HCT116 (cell line): ENCODE data around the gene OR8G5. TPM values are rescaled to one million over a fixed set of nuclear protein-coding genes. Genes with fewer than 3 reads are reported as not detected.

ENCODE experiments used
- ATAC-seq: fragments of 200-7000 bp; cut with Tn5 transposase; 2 replicates; pipeline ENCODE4 v1.9.1; 2020; ENCODE audit warnings: mild to moderate bottlenecking, moderate library complexity
- BruUV-seq: library from RNA; stranded (reverse); fragments of 400-500 nt; replicated peaks from 2 replicates; lab custom pipeline; 2021; lab: Mats Ljungman, UMichigan
- CTCF ChIA-PET: fragments of 300-600 bp; sonication (Branson Sonifier 250); formaldehyde crosslinking; loops from one replicate; lab custom pipeline; 2021; ENCODE audit warnings: antibody characterized with exemption; lab: Charles Lee
- POLR2A ChIA-PET: fragments of 300-600, 350-600 bp; sonication (Branson Sonifier 250); formaldehyde crosslinking; loops from one replicate; lab custom pipeline; 2021; ENCODE audit warnings: antibody characterized with exemption; lab: Charles Lee
- RAD21 ChIA-PET, 2 experiments: fragments of 300-600 bp; sonication (Branson Sonifier 250); formaldehyde crosslinking; loops; one replicate each; lab custom pipeline; 2023; ENCODE audit warnings: low total read pairs in 2 of 2; ENCODE audit not compliant: uncharacterized antibody in 2 of 2, unreplicated experiment in 2 of 2, low non-redundant PET in 1 of 2; lab: Charles Lee
- DNase-seq: peaks from one replicate; pipeline ENCODE4 v3.0.0-alpha.2; 2010; ENCODE audit warnings: low read depth, low spot score
- H2AFZ ChIP-seq: fragments of 200-600 bp; shearing (Covaris generic), sonication (generic); 2 replicates; pipeline ENCODE4 v1.6.1; 2017; ENCODE audit warnings: low read depth, mixed run types, mixed read lengths, antibody characterized with exemption, low read length; ENCODE audit not compliant: poor library complexity, severe bottlenecking
- H3K27ac ChIP-seq: 2 replicates; pipeline ENCODE4 v1.5.1; 2012; ENCODE audit warnings: low read depth, low read length
- H3K27me3 ChIP-seq: fragments of 200-600 bp; sonication (generic); 2 replicates; pipeline ENCODE4 v1.6.1; 2016; ENCODE audit warnings: mixed run types, low read length, mixed read lengths; ENCODE audit not compliant: insufficient read depth
- H3K36me3 ChIP-seq, 2 experiments: fragments of 200-500 bp in 1 of 2; fragments of 200-600 bp in 1 of 2; sonication (Bioruptor generic) in 1 of 2; sonication (generic) in 1 of 2; 2 replicates each; pipeline versions ENCODE4 v1.5.1 to v1.6.1; 2014 to 2016; ENCODE audit warnings: low read length in 2 of 2, inconsistent platforms in 1 of 2, mixed read lengths in 1 of 2, mixed run types in 1 of 2; ENCODE audit not compliant: insufficient read depth in 2 of 2, control insufficient read depth in 1 of 2
- H3K4me1 ChIP-seq, 2 experiments: fragments of 200-600 bp in 1 of 2; sonication (generic) in 1 of 2; 2 replicates each; pipeline versions ENCODE4 v1.5.1 to v1.6.1; 2012 to 2017; ENCODE audit warnings: low read length in 2 of 2, inconsistent platforms in 1 of 2, mild to moderate bottlenecking in 1 of 2, mixed read lengths in 1 of 2, mixed run types in 1 of 2, moderate library complexity in 1 of 2; ENCODE audit not compliant: insufficient read depth in 2 of 2, control insufficient read depth in 1 of 2
- H3K4me2 ChIP-seq: fragments of 200-600 bp; sonication (generic); 2 replicates; pipeline ENCODE4 v1.6.1; 2017; ENCODE audit warnings: mixed run types, low read length, mixed read lengths
- H3K4me3 ChIP-seq, 2 experiments: fragments of 200-600 bp in 1 of 2; sonication (generic) in 1 of 2; replicated peaks in 1 of 2; 2 replicates each; pipeline ENCODE4 v1.5.1; 2011 to 2016; ENCODE audit warnings: low read length in 2 of 2, control low read depth in 1 of 2, low read depth in 1 of 2, mild to moderate bottlenecking in 1 of 2, mixed read lengths in 1 of 2, mixed run types in 1 of 2
- H3K79me2 ChIP-seq: fragments of 200-600 bp; sonication (generic); 2 replicates; pipeline ENCODE4 v1.6.1; 2017; ENCODE audit warnings: mild to moderate bottlenecking, mixed run types, low read length, moderate library complexity, mixed read lengths; ENCODE audit not compliant: insufficient read depth
- H3K9ac ChIP-seq: fragments of 200-600 bp; sonication (generic); 2 replicates; pipeline ENCODE4 v1.6.1; 2016; ENCODE audit warnings: low read length, mixed read lengths
- H3K9me2 ChIP-seq: fragments of 200-600 bp; sonication (generic), shearing (Covaris generic); 2 replicates; pipeline ENCODE4 v1.6.1; 2017; ENCODE audit warnings: mixed run types, mild to moderate bottlenecking, moderate library complexity; ENCODE audit not compliant: insufficient read depth
- H3K9me3 ChIP-seq, 2 experiments: fragments of 200-500 bp in 1 of 2; fragments of 200-600 bp in 1 of 2; sonication (Bioruptor generic) in 1 of 2; sonication (generic) in 1 of 2; 2 replicates each; pipeline ENCODE4 v1.6.1; 2014 to 2017; ENCODE audit warnings: low read length in 2 of 2, mixed read lengths in 2 of 2, inconsistent platforms in 1 of 2, low read depth in 1 of 2, mild to moderate bottlenecking in 1 of 2, mixed run types in 1 of 2, moderate library complexity in 1 of 2; ENCODE audit not compliant: control insufficient read depth in 1 of 2, insufficient read depth in 1 of 2
- H4K20me1 ChIP-seq: fragments of 200-600 bp; sonication (generic), shearing (Covaris generic); 2 replicates; pipeline ENCODE4 v1.6.1; 2017; ENCODE audit warnings: mixed run types, mild to moderate bottlenecking, moderate library complexity; ENCODE audit not compliant: insufficient read depth
- CBX3 ChIP-seq: IDR thresholded peaks from 2 replicates; pipeline ENCODE4 v1.6.1; 2012; ENCODE audit warnings: low read depth
- CEBPB ChIP-seq: IDR thresholded peaks from 2 replicates; pipeline ENCODE4 v1.6.1; 2012; ENCODE audit warnings: low read depth
- EZH2 ChIP-seq: fragments of 200-600 bp; sonication (generic); IDR thresholded peaks from 2 replicates; pipeline ENCODE4 v1.6.1; 2017; ENCODE audit warnings: antibody characterized with exemption, mixed run types
- EZH2phosphoT487 ChIP-seq: fragments of 200-600 bp; IDR thresholded peaks from 2 replicates; pipeline ENCODE4 v1.6.1; 2018; ENCODE audit warnings: antibody characterized with exemption, borderline replicate concordance
- FOSL1 ChIP-seq: IDR thresholded peaks from 2 replicates; pipeline ENCODE4 v1.6.1; 2012; ENCODE audit warnings: low read depth
- SP1 ChIP-seq: IDR thresholded peaks from 2 replicates; pipeline ENCODE4 v1.6.1; 2012; ENCODE audit warnings: low read depth
- intact Hi-C: fragments of 100-400 bp; cut with micrococcal nuclease; formaldehyde crosslinking; loops from 2 replicates; pipeline ENCODE4 v1.10.0; 2022
- total RNA-seq: library from RNA; stranded (reverse); gene quantifications from one replicate; pipeline ENCODE4 v1.2.1, GENCODE V29; 2021; ENCODE audit not compliant: unreplicated experiment
- TF ChIP-seq, protein P1 (sequence below): IDR thresholded peaks from 2 replicates; pipeline ENCODE4 v1.6.1; 2012
- TF ChIP-seq, protein P2 (sequence below): IDR thresholded peaks from 2 replicates; pipeline ENCODE4 v1.6.1; 2012

The OR8G5 gene
- total RNA-seq, 1 experiment from 2014 or later, result not detected

DNA sequence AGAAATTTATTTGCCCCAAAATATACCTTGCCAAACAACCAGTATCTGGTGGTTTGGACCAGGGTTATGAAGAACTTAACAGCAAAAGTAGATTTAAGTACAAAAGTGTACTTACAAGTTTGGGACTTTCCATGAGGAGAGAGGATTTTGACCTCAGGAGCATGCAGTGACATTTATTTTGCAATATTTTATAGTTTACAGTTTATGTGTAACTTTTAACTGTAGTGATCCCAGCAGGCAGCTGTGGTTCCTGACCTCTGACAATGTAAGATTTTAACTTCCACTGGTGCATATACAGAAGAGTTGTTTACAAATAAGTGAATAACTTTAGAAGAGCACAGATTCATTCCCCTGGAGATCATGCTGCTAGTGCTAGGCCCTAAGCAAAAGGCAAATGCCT, 50.9 kb downstream of the OR8G5 start:
- no peak overlapping the region for H3K4me3 ChIP-seq
- ChIA-PET POLR2A (no interaction called here), CTCF (no interaction called here), RAD21 (no interaction called here)
- no peak overlapping the region for H3K9ac ChIP-seq
- intact Hi-C loops, result no loop called here
- no peak overlapping the region for H3K27ac ChIP-seq
- H3K36me3 ChIP-seq, result no peaks in the 10 kb centered on the region
- H3K9me2 ChIP-seq, result no peaks in the 10 kb centered on the region
- H4K20me1 ChIP-seq, result no peaks in the 10 kb centered on the region
- H3K79me2 ChIP-seq, result no peaks in the 10 kb centered on the region
- no TSS peak for BruUV-seq
- no peaks in the 10 kb centered on the region for H3K9me3 ChIP-seq
- no peaks in the 10 kb centered on the region for H3K4me1 ChIP-seq
- TF ChIP-seq, protein P1, sequence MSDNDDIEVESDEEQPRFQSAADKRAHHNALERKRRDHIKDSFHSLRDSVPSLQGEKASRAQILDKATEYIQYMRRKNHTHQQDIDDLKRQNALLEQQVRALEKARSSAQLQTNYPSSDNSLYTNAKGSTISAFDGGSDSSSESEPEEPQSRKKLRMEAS, result no peak
- TF ChIP-seq EZH2, result no peak
- TF ChIP-seq CBX3, result no peak
- TF ChIP-seq, protein P2, sequence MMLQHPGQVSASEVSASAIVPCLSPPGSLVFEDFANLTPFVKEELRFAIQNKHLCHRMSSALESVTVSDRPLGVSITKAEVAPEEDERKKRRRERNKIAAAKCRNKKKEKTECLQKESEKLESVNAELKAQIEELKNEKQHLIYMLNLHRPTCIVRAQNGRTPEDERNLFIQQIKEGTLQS, result no peak
- no peak overlapping the region for H2AFZ ChIP-seq
- DNase-seq (no peak), ATAC-seq (no peak)
- H3K4me2 ChIP-seq, result no peak overlapping the region
- peaks cover 42% of the 10 kb centered on the region for H3K27me3 ChIP-seq

GRCh38 chr11:124310721-124311120, 54.5 kb downstream of the OR8G5 start:
- Histone ChIP-seq H2AFZ (no peak overlapping the region), H3K9ac (no peak overlapping the region), H3K9me2 (no peaks in the 10 kb centered on the region), H3K4me1 (no peaks in the 10 kb centered on the region), H3K9me3 (no peaks in the 10 kb centered on the region), H4K20me1 (no peaks in the 10 kb centered on the region), H3K79me2 (no peaks in the 10 kb centered on the region), H3K4me3 (no peak overlapping the region), H3K4me2 (no peak overlapping the region), H3K27me3 (peaks cover 51% of the 10 kb centered on the region), H3K27ac (no peak overlapping the region), H3K36me3 (no peaks in the 10 kb centered on the region)
- no peak for DNase-seq
- no peak for ATAC-seq
- BruUV-seq, result no TSS peak
- RAD21 ChIA-PET, result no interaction called here
- POLR2A ChIA-PET, result no interaction called here
- CTCF ChIA-PET, result no interaction called here
- TF ChIP-seq EZH2phosphoT487 (no peak), SP1 (no peak), CEBPB (no peak), EZH2 (no peak), FOSL1 (no peak)
- TF ChIP-seq, protein P2, result no peak
- intact Hi-C loops, result no loop called here
